Measurements from ENCODE around the gene VPS25. TPM values are rescaled to one million over a fixed set of nuclear protein-coding genes. Genes with fewer than 3 reads are reported as not detected.

Gene VPS25
- total RNA-seq, 2 donors from 2014 or later, result 18.5 to 24.2 TPM

DNA sequence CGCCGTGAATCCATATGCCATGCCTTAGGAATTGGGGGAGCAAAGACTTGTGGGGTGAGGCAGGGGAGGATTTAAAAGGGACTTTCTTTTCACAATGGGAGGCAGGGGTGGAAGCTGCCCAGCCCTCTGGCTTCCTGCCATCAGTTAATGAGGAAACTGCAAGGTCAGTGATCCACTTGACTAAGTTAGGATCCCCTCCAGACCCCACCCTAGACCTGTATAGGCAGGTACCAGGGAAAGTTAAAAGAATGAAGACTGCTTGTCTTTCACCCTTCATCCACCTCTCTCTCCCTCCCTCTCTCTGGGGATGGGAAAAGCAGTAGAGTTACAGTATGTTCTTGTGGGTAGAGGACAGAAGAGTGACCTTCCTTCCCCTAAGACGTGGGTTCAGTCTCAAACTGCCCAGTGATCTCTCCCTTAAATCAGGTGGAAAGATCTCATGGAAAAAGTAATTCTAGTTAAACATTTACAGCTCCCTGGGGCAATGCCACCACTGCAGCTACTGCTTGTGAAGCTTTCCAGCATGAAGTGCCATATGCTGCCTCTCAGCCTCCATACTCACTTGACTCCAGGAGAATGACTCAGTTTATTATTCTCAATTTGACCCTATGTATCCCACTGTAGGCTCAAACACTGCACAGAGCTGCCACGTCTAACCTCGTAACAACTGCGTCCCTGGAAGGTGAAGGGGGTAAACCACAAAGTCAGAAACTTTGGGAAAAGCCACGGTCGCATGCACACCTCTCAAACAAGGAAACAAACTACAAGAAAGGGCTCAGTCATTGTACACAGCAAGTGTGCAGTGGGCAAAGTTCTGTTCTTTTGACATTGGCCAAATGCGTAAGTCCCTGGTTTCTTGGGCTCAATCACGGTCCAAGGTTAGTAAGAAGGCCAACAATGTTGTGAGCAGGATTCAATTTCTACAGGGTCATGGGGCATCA, 24.1 kb downstream of the VPS25 start:
- TF ChIP-seq CTCF (IDR thresholded peaks at IDR 0.05), result no peak
- no peaks in the 10 kb centered on the region for H3K27me3 ChIP-seq (replicated peaks; ENCODE audit: insufficient read depth)
- DNase-seq (ENCODE audit: low spot score), result no peak
- ATAC-seq (ENCODE audit: insufficient number of reproducible peaks, low FRiP score, low read depth), result no peak
- H3K4me3 ChIP-seq, result peak overlapping the region; percentile 94
- no peaks in the 10 kb centered on the region for H3K9me3 ChIP-seq
- H3K36me3 ChIP-seq, result peaks cover 6% of the 10 kb centered on the region
- no peak overlapping the region for H3K27ac ChIP-seq
- H3K4me1 ChIP-seq (ENCODE audit: control insufficient read depth in 1 of 2, low read depth in 2 of 2), result peaks cover 10 to 22% of the 10 kb centered on the region in 2 donors

DNA sequence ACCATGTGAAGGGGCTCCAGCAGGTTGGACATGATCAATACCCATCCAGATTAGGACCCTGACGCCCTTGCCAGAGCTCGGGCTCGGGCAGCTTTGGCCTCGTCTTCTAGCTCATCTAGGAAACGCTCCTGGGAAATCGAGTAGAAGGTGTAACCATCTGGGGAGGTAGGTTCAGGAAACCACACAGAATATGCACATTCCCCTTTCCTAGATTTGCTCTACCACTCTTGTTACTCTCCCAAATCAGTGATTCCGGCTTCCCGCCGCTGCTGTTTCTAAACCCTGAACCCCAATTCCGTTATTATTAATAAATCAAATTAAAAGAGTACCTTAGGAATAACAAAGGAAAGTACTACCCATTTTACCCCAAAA, 24.7 kb downstream of the VPS25 start:
- H3K4me3 ChIP-seq, result peak overlapping the region; percentile 94
- H3K4me1 ChIP-seq (ENCODE audit: control insufficient read depth in 1 of 2, low read depth in 2 of 2), result peaks cover 10 to 22% of the 10 kb centered on the region in 2 donors
- peaks cover 6% of the 10 kb centered on the region for H3K36me3 ChIP-seq
- no peak for ATAC-seq (ENCODE audit: insufficient number of reproducible peaks, low FRiP score, low read depth)
- H3K27me3 ChIP-seq (replicated peaks; ENCODE audit: insufficient read depth), result no peaks in the 10 kb centered on the region
- no peak for TF ChIP-seq CTCF (IDR thresholded peaks at IDR 0.05)
- no peaks in the 10 kb centered on the region for H3K9me3 ChIP-seq
- no peak for DNase-seq (ENCODE audit: low spot score)
- H3K27ac ChIP-seq, result peak overlapping the region; percentile 46 to 57

DNA sequence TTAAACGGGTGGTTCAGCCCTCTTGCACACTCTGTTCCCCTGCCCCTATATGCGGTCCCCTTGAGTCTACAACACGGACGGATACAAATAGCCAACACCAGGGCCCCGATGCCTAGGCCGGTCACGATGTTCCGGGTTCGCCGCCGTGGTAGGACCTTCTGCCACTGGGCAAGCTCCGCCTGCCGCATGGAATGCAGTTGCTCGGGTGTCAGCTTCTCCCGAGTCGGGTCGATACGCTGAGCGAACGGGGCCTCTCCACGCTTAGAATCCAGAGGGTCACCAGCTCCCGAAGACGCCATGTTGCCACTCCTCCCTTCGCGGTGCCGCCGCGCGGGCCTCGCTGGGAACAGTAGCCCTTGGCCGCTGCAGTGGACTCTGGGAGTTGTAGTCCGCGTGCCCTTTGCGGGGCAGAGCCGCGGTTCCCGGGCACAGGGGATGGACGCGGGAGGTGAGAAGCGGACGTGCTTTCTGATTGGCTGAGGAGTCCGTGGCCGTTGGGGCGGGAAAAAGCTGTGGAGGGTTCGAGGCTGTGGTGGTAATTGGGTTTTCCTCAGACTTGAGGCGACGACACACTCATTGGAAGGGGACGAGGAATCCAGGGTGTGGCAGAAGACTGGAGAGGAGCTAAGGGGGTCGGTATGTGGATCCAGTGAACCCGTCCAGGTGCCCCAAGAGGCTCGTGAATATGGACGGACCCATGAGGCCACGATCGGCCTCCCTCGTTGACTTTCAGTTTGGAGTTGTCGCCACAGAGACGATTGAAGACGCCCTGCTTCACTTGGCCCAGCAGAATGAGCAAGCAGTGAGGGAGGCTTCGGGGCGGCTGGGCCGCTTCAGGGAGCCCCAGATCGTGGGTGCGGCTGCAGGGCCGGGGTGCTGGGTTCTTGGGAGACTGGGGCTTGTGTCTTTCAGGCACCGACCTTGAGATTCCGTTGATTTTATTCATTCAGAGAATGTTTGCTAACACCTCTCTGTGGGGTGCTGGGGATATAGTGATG, 25.4 kb downstream of the VPS25 start, which contains the start of the genes CNTD1 and COA3:
TSS of gene CNTD1 (plus strand) at position 479 of the 998 bp plus-strand sequence. CDS start at position 686, 207 bp downstream.
TSS of gene COA3 (minus strand) at position 322 of the 998 bp plus-strand sequence. CDS start at position 299, 23 bp downstream.
- no peak for TF ChIP-seq CTCF (IDR thresholded peaks at IDR 0.05)
- DNase-seq (ENCODE audit: low spot score) (peak; percentile 55), ATAC-seq (ENCODE audit: insufficient number of reproducible peaks, low FRiP score, low read depth) (peak; percentile 55)
- no peaks in the 10 kb centered on the region for H3K27me3 ChIP-seq (replicated peaks; ENCODE audit: insufficient read depth)
- peak within 1 kb of the TSS; percentile 94 for H3K4me3 ChIP-seq
- no peaks in the 10 kb centered on the region for H3K9me3 ChIP-seq
- H3K27ac ChIP-seq, result peak within 1 kb of the TSS; percentile 46 to 57
- H3K4me1 ChIP-seq (ENCODE audit: control insufficient read depth in 1 of 2, low read depth in 2 of 2), result peaks cover 10 to 22% of the 10 kb centered on the region in 2 donors
- peaks cover 6% of the 10 kb centered on the region for H3K36me3 ChIP-seq

DNA sequence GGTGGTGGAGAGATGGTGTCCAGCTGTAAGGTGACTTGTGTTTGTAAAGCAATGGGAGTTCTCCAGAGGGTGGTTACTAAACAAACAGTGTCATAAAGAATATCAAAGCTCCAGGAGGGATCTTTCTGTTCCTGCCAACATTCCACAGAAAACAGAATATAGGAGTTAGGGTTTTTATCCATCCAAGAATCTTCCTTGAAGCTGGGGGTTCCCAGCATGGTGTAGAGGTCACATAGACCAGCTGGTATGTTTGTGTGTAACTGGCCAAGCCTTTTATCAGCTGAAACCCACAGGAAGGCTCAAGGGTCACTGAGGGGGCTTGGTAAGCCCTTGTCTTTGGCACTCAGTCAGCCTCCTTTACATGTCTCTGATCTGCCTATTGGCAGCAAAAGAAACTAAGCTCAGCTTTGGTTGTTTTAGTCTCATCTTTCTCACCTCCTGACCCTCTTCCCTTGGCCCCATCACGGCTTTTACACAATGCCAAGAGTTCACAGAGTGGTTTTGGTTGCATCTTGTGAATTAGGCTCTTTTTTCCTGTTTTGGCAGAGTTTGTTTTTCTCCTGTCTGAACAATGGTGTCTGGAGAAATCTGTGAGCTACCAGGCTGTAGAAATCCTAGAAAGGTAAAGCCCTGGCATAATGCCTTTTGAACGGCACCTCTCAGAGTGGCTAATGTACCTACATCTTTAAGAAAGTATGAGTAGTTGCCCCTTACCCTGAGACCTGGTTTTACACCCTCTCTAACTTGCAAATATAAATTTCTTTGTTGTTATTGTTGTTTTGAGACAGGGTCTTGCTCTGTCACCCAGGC, 30.0 kb downstream of the VPS25 start:
- peaks cover 3 to 6% of the 10 kb centered on the region in 2 donors for H3K4me1 ChIP-seq (ENCODE audit: control insufficient read depth in 1 of 2, low read depth in 2 of 2)
- ATAC-seq (ENCODE audit: insufficient number of reproducible peaks, low FRiP score, low read depth), result no peak
- no peak overlapping the region for H3K27ac ChIP-seq

More for the DNA sequence above, 30.0 kb downstream of the VPS25 start:
- no peaks in the 10 kb centered on the region for H3K27me3 ChIP-seq (replicated peaks; ENCODE audit: insufficient read depth)
- TF ChIP-seq CTCF (IDR thresholded peaks at IDR 0.05), result no peak
- H3K36me3 ChIP-seq, result no peaks in the 10 kb centered on the region
- no peaks in the 10 kb centered on the region for H3K9me3 ChIP-seq
- H3K4me3 ChIP-seq, result no peak overlapping the region
- no peak for DNase-seq (ENCODE audit: low spot score)

All from thoracic aorta (tissue), 2 donors.